ENCODE results near the gene MACROD2. TPM values are rescaled to one million over a fixed set of nuclear protein-coding genes. Genes with fewer than 3 reads are reported as not detected.

MACROD2 gene
- total RNA-seq, 2 donors from 2014 or later, result 0.94 to 10.4 TPM

DNA sequence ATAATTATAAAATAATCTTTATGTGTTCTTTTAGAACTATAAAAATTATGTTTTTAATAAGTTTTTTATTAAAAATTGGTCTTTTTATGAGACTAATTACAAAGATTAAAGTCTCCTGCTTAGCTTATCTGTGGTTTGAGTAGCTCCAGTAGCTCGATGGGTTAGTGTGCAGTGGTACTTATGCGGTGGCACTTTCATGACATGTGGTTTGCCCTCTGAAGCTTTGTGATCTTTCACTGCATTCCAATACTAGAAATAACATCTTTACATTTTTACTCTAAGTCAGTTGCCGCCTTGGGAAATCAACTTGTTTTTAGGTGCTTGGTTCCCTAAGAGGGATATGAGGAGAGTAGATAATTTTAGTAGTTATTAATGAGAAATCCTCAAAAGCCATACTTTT, 1041.6 kb downstream of the MACROD2 start:
- Histone ChIP-seq H3K27ac (no peak overlapping the region), H3K27me3 (no peaks in the 10 kb centered on the region), H3K36me3 (no peaks in the 10 kb centered on the region), H3K4me1 (no peaks in the 10 kb centered on the region), H3K9me3 (no peaks in the 10 kb centered on the region), H3K4me3 (no peak overlapping the region)
- TF ChIP-seq, protein P1, sequence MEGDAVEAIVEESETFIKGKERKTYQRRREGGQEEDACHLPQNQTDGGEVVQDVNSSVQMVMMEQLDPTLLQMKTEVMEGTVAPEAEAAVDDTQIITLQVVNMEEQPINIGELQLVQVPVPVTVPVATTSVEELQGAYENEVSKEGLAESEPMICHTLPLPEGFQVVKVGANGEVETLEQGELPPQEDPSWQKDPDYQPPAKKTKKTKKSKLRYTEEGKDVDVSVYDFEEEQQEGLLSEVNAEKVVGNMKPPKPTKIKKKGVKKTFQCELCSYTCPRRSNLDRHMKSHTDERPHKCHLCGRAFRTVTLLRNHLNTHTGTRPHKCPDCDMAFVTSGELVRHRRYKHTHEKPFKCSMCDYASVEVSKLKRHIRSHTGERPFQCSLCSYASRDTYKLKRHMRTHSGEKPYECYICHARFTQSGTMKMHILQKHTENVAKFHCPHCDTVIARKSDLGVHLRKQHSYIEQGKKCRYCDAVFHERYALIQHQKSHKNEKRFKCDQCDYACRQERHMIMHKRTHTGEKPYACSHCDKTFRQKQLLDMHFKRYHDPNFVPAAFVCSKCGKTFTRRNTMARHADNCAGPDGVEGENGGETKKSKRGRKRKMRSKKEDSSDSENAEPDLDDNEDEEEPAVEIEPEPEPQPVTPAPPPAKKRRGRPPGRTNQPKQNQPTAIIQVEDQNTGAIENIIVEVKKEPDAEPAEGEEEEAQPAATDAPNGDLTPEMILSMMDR (IDR thresholded peaks at IDR 0.05), result no peak
- DNase-seq (ENCODE audit: low spot score), result no peak

DNA sequence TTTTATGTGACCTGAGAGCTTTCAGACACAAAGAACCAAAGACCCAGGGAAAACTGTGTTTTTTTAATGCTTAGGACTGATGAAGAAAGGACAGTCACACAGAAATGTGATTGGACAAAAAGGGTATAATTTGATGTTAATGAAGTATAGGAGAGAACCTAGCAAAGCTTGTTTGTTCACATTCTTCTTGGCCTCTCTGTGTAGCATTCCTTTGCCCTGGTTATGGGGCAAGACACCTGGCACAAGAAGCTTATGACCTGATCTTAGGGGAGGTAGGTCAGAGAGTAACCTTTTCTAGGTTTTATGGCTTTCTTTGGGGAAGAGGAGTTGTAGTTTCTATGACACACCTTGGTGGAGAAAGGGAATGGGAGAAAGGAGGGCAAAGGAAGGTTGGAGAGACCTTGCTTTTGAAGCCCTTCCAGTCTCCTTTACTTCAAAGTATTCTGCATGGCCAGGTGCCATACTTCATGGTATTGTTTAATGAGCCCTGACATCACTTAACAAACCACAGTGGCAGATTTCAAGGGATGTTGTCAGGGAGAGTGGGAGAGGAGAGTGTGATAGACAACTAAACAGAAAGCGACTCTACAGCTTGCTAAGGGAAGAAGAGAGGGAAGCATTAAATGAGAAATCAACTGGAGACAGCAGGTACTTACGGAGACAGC, 1043.9 kb downstream of the MACROD2 start:
- H3K4me3 ChIP-seq, result no peak overlapping the region
- no peaks in the 10 kb centered on the region for H3K36me3 ChIP-seq
- H3K27ac ChIP-seq, result no peak overlapping the region
- H3K27me3 ChIP-seq, result no peaks in the 10 kb centered on the region
- H3K9me3 ChIP-seq, result no peaks in the 10 kb centered on the region
- no peaks in the 10 kb centered on the region for H3K4me1 ChIP-seq
- TF ChIP-seq, protein P1 (IDR thresholded peaks at IDR 0.05), result no peak
- no peak for DNase-seq (ENCODE audit: low spot score)

DNA sequence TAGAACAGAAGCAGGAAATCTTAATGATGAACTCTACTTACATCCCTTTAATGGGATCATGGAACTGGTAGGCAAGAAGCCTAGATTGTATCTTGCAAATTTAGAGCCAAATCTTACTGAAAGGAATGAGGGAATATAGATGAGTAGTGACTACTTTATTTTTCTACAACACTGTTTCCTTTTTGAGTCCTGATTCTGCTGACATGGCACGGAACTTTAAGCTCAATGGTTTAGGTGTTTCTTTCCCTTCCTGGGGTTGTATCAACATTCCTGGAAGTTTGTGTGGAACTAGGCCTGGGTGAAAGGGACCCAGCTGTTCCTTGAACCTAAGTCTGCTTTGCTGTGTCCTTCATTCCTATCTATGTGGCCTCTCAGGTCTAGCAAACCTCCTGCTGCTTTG, 1047.4 kb downstream of the MACROD2 start:
- Histone ChIP-seq H3K9me3 (no peaks in the 10 kb centered on the region), H3K4me1 (no peaks in the 10 kb centered on the region), H3K27me3 (no peaks in the 10 kb centered on the region), H3K4me3 (no peak overlapping the region), H3K27ac (no peak overlapping the region), H3K36me3 (no peaks in the 10 kb centered on the region)
- DNase-seq (ENCODE audit: low spot score), result no peak
- TF ChIP-seq, protein P1 (IDR thresholded peaks at IDR 0.05), result no peak

DNA sequence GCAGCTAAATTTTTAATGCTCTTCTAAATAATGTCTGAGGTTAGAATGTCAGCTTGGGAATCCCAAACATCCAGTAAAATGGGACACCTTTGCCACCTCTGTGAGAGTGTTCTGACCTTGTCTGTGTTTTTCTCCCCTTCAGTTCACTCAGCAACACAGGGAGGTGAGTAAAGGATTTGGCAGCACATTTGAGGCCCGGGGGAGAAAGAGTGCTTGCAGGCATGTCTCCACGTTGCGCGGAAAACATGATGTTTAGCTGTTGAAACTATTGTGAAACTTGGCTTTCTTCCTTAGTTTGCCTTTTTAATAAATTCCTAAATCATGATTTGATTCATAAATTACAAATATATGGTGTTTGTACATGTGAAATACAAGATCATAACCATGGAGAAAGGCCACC, 1049.9 kb downstream of the MACROD2 start:
- TF ChIP-seq, protein P1 (IDR thresholded peaks at IDR 0.05), result no peak
- peak; percentile 77 for DNase-seq (ENCODE audit: low spot score)

DNA sequence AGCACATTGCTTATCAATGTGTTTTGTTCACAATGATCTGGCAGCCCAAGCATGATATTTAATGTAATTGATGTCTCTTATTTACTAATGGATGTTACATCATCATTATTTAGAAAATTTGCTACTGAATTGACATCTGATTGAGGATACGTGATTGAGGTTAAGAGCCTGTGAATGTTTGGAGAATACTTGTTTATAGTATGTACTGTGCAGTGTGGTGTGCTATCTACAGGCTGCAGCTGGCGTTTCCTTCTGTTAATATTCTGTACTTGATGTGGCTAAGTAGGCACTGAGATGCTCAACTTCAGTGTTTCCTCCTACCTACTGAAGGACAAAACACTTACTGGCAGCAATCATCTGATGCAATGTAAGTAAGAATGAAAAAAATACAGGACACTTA, 1051.7 kb downstream of the MACROD2 start:
- no peaks in the 10 kb centered on the region for H3K4me1 ChIP-seq
- DNase-seq (ENCODE audit: low spot score), result no peak
- H3K27me3 ChIP-seq, result no peaks in the 10 kb centered on the region
- H3K36me3 ChIP-seq, result no peaks in the 10 kb centered on the region
- no peaks in the 10 kb centered on the region for H3K9me3 ChIP-seq
- TF ChIP-seq, protein P1 (IDR thresholded peaks at IDR 0.05), result no peak
- H3K4me3 ChIP-seq, result no peak overlapping the region
- no peak overlapping the region for H3K27ac ChIP-seq

More for the DNA sequence above, 1049.9 kb downstream of the MACROD2 start:
- Histone ChIP-seq H3K4me3 (no peak overlapping the region), H3K36me3 (no peaks in the 10 kb centered on the region), H3K9me3 (no peaks in the 10 kb centered on the region), H3K27ac (no peak overlapping the region), H3K27me3 (no peaks in the 10 kb centered on the region), H3K4me1 (no peaks in the 10 kb centered on the region)

DNA sequence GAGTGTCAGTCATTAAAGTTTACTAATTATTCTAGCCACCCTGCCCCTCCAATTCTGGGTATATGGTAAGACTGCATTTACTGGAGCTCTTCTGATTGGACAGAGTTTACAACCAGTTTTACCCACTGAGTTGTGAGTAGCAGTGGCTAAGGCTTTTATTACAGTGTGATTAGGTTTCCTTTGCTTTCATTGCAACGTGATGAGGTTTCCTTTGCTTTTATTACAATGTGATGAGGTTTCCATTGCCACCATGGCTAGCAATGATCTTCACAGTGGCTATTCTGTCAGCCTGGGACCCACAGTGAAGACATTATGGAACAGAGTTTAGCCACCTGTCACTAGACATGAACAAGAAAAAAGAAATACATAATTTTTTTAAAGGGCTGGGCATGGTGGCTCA, 1052.3 kb downstream of the MACROD2 start:
- no peak for DNase-seq (ENCODE audit: low spot score)
- Histone ChIP-seq H3K4me1 (no peaks in the 10 kb centered on the region), H3K36me3 (no peaks in the 10 kb centered on the region), H3K27me3 (no peaks in the 10 kb centered on the region), H3K27ac (no peak overlapping the region), H3K9me3 (no peaks in the 10 kb centered on the region), H3K4me3 (no peak overlapping the region)
- TF ChIP-seq, protein P1 (IDR thresholded peaks at IDR 0.05), result no peak

All from right atrium auricular region (tissue), 2 donors.